GM12892 (cell line): ENCODE measurements around the gene MFAP4.

Experiments used
- POLR2A ChIP-seq: IDR thresholded peaks from 2 replicates; pipeline ENCODE4 v1.6.1; 2011; ENCODE audit warnings: low read depth, low read length, control low read depth
- POLR2AphosphoS5 ChIP-seq: IDR thresholded peaks from 2 replicates; pipeline ENCODE4 v1.6.1; 2011; ENCODE audit warnings: low read depth, low read length, control low read depth

GRCh38 chr17:19339341-19339815, 47.6 kb downstream of the MFAP4 start:
- TF ChIP-seq POLR2A, result no peak
- TF ChIP-seq POLR2AphosphoS5, result no peak
